Right ventricle myocardium inferior (tissue), 1 donor: Measurements from ENCODE around the gene EIF2S3. TPM values are rescaled to one million over a fixed set of nuclear protein-coding genes. Genes with fewer than 3 reads are reported as not detected.
"Not testable (repeated sequence)": the region's sequence is repeated elsewhere in the genome, so short reads cannot be mapped to it uniquely, and the experiment has no call there.

Experiments
- ATAC-seq: fragments of 200-7000 bp; cut with Tn5 transposase; one replicate; pipeline ENCODE4 v1.9.1; 2020; ENCODE audit warnings: mild to moderate bottlenecking, moderate library complexity
- DNase-seq: peaks from one replicate; pipeline ENCODE4 v3.0.0; 2021; ENCODE audit errors: missing footprints
- intact Hi-C: fragments of 100-400 bp; cut with DNase I; formaldehyde crosslinking; loops from one replicate; pipeline ENCODE4 v1.11.0; 2022
- total RNA-seq: library from RNA; stranded (reverse); fragmentation: NEBNext Ultra II Directional; extraction: Animal tissue kit (Norgen Biotek cat#: 25700); gene quantifications from one replicate; pipeline ENCODE4 v1.2.1, GENCODE V29; 2021
- donor health status: DM: no; HTN: yes; CAD: no; lungs with severe emphysema.

Gene EIF2S3
- total RNA-seq, 1 donor from 2014 or later = 66.8 TPM

GRCh38 chrX:24034485-24034884 lies 20.3 kb upstream of the EIF2S3 start:
- ATAC-seq (no peak), DNase-seq (no peak)
- intact Hi-C loops = no loop called here

GRCh38 chrX:24037729-24038128 lies 17.0 kb upstream of the EIF2S3 start:
- intact Hi-C loops = no loop called here
- DNase-seq (no peak), ATAC-seq (no peak)

- ATAC-seq, intact Hi-C loops, DNase-seq: not testable (repeated sequence)
Measured at GRCh38 chrX:24046060-24046459, 8.7 kb upstream of the EIF2S3 start.

GRCh38 chrX:24049643-24050042 lies 5.1 kb upstream of the EIF2S3 start:
- DNase-seq, ATAC-seq: not testable (repeated sequence)
- intact Hi-C loops = loop anchor here (5.0 to 10.0 kb wide), 2 partner anchors 95 to 307 kb away; partner anchors contain the start of genes ACOT9 and ZFX

GRCh38 chrX:24050522-24051318 lies 4.0 kb upstream of the EIF2S3 start:
- not testable (repeated sequence) for DNase-seq, ATAC-seq
- intact Hi-C loops = loop anchor here (5.0 to 10.0 kb wide), 2 partner anchors 94 to 308 kb away; partner anchors contain the start of genes ACOT9 and ZFX

GRCh38 chrX:24055043-24055356 lies 244 bp downstream of the EIF2S3 start:
- DNase-seq = no peak
- ATAC-seq = no peak
- intact Hi-C loops = loop anchor here (2.0 to 10.0 kb wide), 2 partner anchors 90 to 146 kb away; partner anchors contain the start of genes CXorf58 and ZFX

- no peak for ATAC-seq
- DNase-seq = no peak
- intact Hi-C loops = no loop called here
Measured at GRCh38 chrX:24063488-24063887, 8.7 kb downstream of the EIF2S3 start.

- DNase-seq (no peak), ATAC-seq (no peak)
- intact Hi-C loops = no loop called here
Measured at GRCh38 chrX:24069877-24070276, 15.1 kb downstream of the EIF2S3 start.

GRCh38 chrX:24079411-24079810 lies 24.7 kb downstream of the EIF2S3 start:
- no peak for ATAC-seq
- intact Hi-C loops = no loop called here

GRCh38 chrX:24080245-24080644 lies 25.5 kb downstream of the EIF2S3 start:
- not testable (repeated sequence) for ATAC-seq, DNase-seq
- intact Hi-C loops = loop anchor here (5.0 kb wide), 1 partner anchor 162 kb away; no protein-coding TSS in a partner anchor

More at GRCh38 chrX:24079411-24079810, 24.7 kb downstream of the EIF2S3 start:
- DNase-seq = no peak

- ATAC-seq (no peak), DNase-seq (no peak)
- intact Hi-C loops = loop anchor here (5.0 kb wide), 1 partner anchor 162 kb away; no protein-coding TSS in a partner anchor
Measured at GRCh38 chrX:24080704-24081103, 25.9 kb downstream of the EIF2S3 start.

- intact Hi-C loops = loop anchor here (5.0 kb wide), 1 partner anchor 161 kb away; no protein-coding TSS in a partner anchor
- ATAC-seq = peak; percentile 54
- peak; percentile 72 for DNase-seq
Measured at GRCh38 chrX:24081661-24082154, 27.0 kb downstream of the EIF2S3 start.

GRCh38 chrX:24082447-24082846 lies 27.7 kb downstream of the EIF2S3 start:
- intact Hi-C loops = loop anchor here (5.0 kb wide), 1 partner anchor 160 kb away; no protein-coding TSS in a partner anchor

GRCh38 chrX:24085101-24085500 lies 30.3 kb downstream of the EIF2S3 start:
- ATAC-seq (no peak), DNase-seq (no peak)
- intact Hi-C loops = no loop called here

More at GRCh38 chrX:24082447-24082846, 27.7 kb downstream of the EIF2S3 start:
- no peak for DNase-seq
- no peak for ATAC-seq

- DNase-seq = no peak
- ATAC-seq = no peak
- intact Hi-C loops = no loop called here
Measured at GRCh38 chrX:24090300-24091200, 35.8 kb downstream of the EIF2S3 start.

GRCh38 chrX:24093746-24094145 lies 39.0 kb downstream of the EIF2S3 start:
- ATAC-seq (no peak), DNase-seq (no peak)
- intact Hi-C loops = no loop called here

GRCh38 chrX:24097741-24098260 lies 43.0 kb downstream of the EIF2S3 start:
- DNase-seq (no peak), ATAC-seq (no peak)
- intact Hi-C loops = no loop called here

- no peak for DNase-seq
- intact Hi-C loops = no loop called here
- no peak for ATAC-seq
Measured at GRCh38 chrX:24098932-24099331, 44.2 kb downstream of the EIF2S3 start.

- intact Hi-C loops = no loop called here
- ATAC-seq (no peak), DNase-seq (no peak)
Measured at GRCh38 chrX:24099394-24099793, 44.6 kb downstream of the EIF2S3 start.
